H9 (cell line): ENCODE data around the gene NUMA1. TPM values are rescaled to one million over a fixed set of nuclear protein-coding genes. Genes with fewer than 3 reads are reported as not detected.

Experiments
- DNase-seq: peaks from one replicate; pipeline ENCODE4 v3.0.0-alpha.2; 2017
- H2AFZ ChIP-seq: one replicate; pipeline ENCODE4 v1.6.1; 2013; ENCODE audit warnings: mild to moderate bottlenecking, low read length, control low read depth, moderate library complexity
- H2AK5ac ChIP-seq: 2 replicates; pipeline ENCODE4 v1.6.1; 2013; ENCODE audit warnings: low read length, control low read depth, mixed read lengths; ENCODE audit not compliant: insufficient read length
- H2BK120ac ChIP-seq: one replicate; pipeline ENCODE4 v1.6.1; 2013; ENCODE audit warnings: low read depth, mild to moderate bottlenecking, low read length, control low read depth, inconsistent platforms; ENCODE audit not compliant: poor library complexity, severe bottlenecking
- H2BK12ac ChIP-seq: 2 replicates; pipeline ENCODE4 v1.6.1; 2013; ENCODE audit warnings: low read length, control low read depth, mixed read lengths, low read depth; ENCODE audit not compliant: insufficient read length
- H2BK15ac ChIP-seq: 2 replicates; pipeline ENCODE4 v1.6.1; 2013; ENCODE audit warnings: low read depth, low read length, control low read depth
- H2BK20ac ChIP-seq: one replicate; pipeline ENCODE4 v1.6.1; 2013; ENCODE audit warnings: low read depth, mild to moderate bottlenecking, low read length, control low read depth, inconsistent platforms; ENCODE audit not compliant: poor library complexity, severe bottlenecking
- H2BK5ac ChIP-seq: 2 replicates; pipeline ENCODE4 v1.6.1; 2013; ENCODE audit warnings: low read length, control low read depth, mixed read lengths; ENCODE audit not compliant: insufficient read length
- H3K14ac ChIP-seq: 2 replicates; pipeline ENCODE4 v1.6.1; 2013; ENCODE audit warnings: low read length, control low read depth; ENCODE audit not compliant: insufficient read depth
- H3K18ac ChIP-seq: 2 replicates; pipeline ENCODE4 v1.6.1; 2013; ENCODE audit warnings: low read depth, mild to moderate bottlenecking, mixed read lengths, low read length, control low read depth; ENCODE audit not compliant: insufficient read length
- H3K23ac ChIP-seq: 2 replicates; pipeline ENCODE4 v1.6.1; 2013; ENCODE audit warnings: low read length, control low read depth, mixed read lengths, low read depth; ENCODE audit not compliant: insufficient read length
- H3K23me2 ChIP-seq: 2 replicates; pipeline ENCODE4 v1.6.1; 2013; ENCODE audit warnings: low read depth, mild to moderate bottlenecking, mixed read lengths, low read length, control low read depth; ENCODE audit not compliant: insufficient read length, poor library complexity, severe bottlenecking
- H3K27ac ChIP-seq: 2 replicates; pipeline ENCODE4 v1.5.1; 2013; ENCODE audit warnings: low read length, control low read depth, mixed read lengths, low read depth; ENCODE audit not compliant: insufficient read length
- H3K27me3 ChIP-seq: 2 replicates; pipeline ENCODE4 v1.6.1; 2013; ENCODE audit warnings: low read length, control low read depth, inconsistent platforms; ENCODE audit not compliant: insufficient read depth
- H3K4ac ChIP-seq: 2 replicates; pipeline ENCODE4 v1.6.1; 2013; ENCODE audit warnings: low read depth, mild to moderate bottlenecking, control low read depth, inconsistent platforms, low read length, moderate library complexity
- H3K4me1 ChIP-seq: 2 replicates; pipeline ENCODE4 v1.6.1; 2013; ENCODE audit warnings: low read length, control low read depth, inconsistent platforms; ENCODE audit not compliant: insufficient read depth
- H3K4me2 ChIP-seq: 2 replicates; pipeline ENCODE4 v1.6.1; 2013; ENCODE audit warnings: low read length, control low read depth, mixed read lengths; ENCODE audit not compliant: insufficient read length, insufficient read depth
- H3K56ac ChIP-seq: 2 replicates; pipeline ENCODE4 v1.6.1; 2013; ENCODE audit warnings: low read depth, mild to moderate bottlenecking, mixed read lengths, low read length, control low read depth; ENCODE audit not compliant: insufficient read length
- H3K79me1 ChIP-seq: 2 replicates; pipeline ENCODE4 v1.6.1; 2013; ENCODE audit warnings: low read depth, mild to moderate bottlenecking, moderate library complexity, low read length, control low read depth, inconsistent platforms; ENCODE audit not compliant: insufficient read depth, poor library complexity, severe bottlenecking
- H3K79me2 ChIP-seq: 2 replicates; pipeline ENCODE4 v1.6.1; 2013; ENCODE audit warnings: low read length, control low read depth, inconsistent platforms; ENCODE audit not compliant: insufficient read depth
- H3K9ac ChIP-seq: 2 replicates; pipeline ENCODE4 v1.6.1; 2013; ENCODE audit warnings: low read length, control low read depth, mixed read lengths; ENCODE audit not compliant: insufficient read length; ENCODE audit errors: extremely low read depth
- H3K9me3 ChIP-seq: one replicate; pipeline ENCODE4 v1.6.1; 2013; ENCODE audit warnings: low read depth, low read length, inconsistent platforms; ENCODE audit not compliant: control insufficient read depth
- H3T11ph ChIP-seq: one replicate; pipeline ENCODE4 v1.6.1; 2013; ENCODE audit warnings: mild to moderate bottlenecking, low read length, control low read depth, inconsistent platforms
- H4K20me1 ChIP-seq: one replicate; pipeline ENCODE4 v1.6.1; 2013; ENCODE audit not compliant: control insufficient read depth, insufficient read length, insufficient read depth
- H4K5ac ChIP-seq: 2 replicates; pipeline ENCODE4 v1.6.1; 2013; ENCODE audit warnings: low read depth, mild to moderate bottlenecking, mixed read lengths, low read length, control low read depth; ENCODE audit not compliant: insufficient read length
- H4K8ac ChIP-seq: replicated peaks from 2 replicates; pipeline ENCODE4 v1.6.1; 2013; ENCODE audit warnings: low read length, control low read depth, mixed read lengths, low read depth; ENCODE audit not compliant: insufficient read length
- H4K91ac ChIP-seq: 2 replicates; pipeline ENCODE4 v1.6.1; 2013; ENCODE audit warnings: low read depth, mild to moderate bottlenecking, moderate library complexity, mixed read lengths, low read length, control low read depth; ENCODE audit not compliant: insufficient read length
- H3K27ac Mint-ChIP-seq, 3 experiments: 2 replicates in 2 of 3; 3 replicates in 1 of 3; pipeline ENCODE4 v1.8.0; 2020 to 2021; ENCODE audit warnings: mixed read lengths in 3 of 3, mild to moderate bottlenecking in 1 of 3, moderate library complexity in 1 of 3
- H3K27me3 Mint-ChIP-seq: 2 replicates; pipeline ENCODE4 v1.8.0; 2021; ENCODE audit warnings: low read depth, mild to moderate bottlenecking, moderate library complexity, mixed read lengths
- H3K36me3 Mint-ChIP-seq, 3 experiments: 2 replicates in 2 of 3; 3 replicates in 1 of 3; pipeline ENCODE4 v1.8.0; 2020 to 2021; ENCODE audit warnings: low read depth in 3 of 3, mixed read lengths in 3 of 3; ENCODE audit not compliant: insufficient read depth in 1 of 3
- H3K4me1 Mint-ChIP-seq, 2 experiments: 2 replicates each; pipeline ENCODE4 v1.8.0; 2020; ENCODE audit warnings: mixed read lengths in 2 of 2
- H3K4me3 Mint-ChIP-seq, 2 experiments: 2 replicates in 1 of 2; 3 replicates in 1 of 2; pipeline ENCODE4 v1.8.0; 2020 to 2021; ENCODE audit warnings: mild to moderate bottlenecking in 2 of 2, mixed read lengths in 2 of 2, moderate library complexity in 1 of 2
- H3K9me3 Mint-ChIP-seq, 2 experiments: 2 replicates in 1 of 2; 3 replicates in 1 of 2; pipeline ENCODE4 v1.8.0; 2020; ENCODE audit warnings: mild to moderate bottlenecking in 2 of 2, mixed read lengths in 2 of 2, moderate library complexity in 1 of 2
- CTCF ChIP-seq: fragments of 200-600 bp; sonication (generic); conservative IDR thresholded peaks from 3 replicates; pipeline ENCODE4 v1.8.0; 2021; ENCODE audit warnings: antibody characterized with exemption, mild to moderate bottlenecking
- WGBS: extraction: QIAGEN DNeasy Blood & Tissue Kit; methylation state at CpG from one replicate; pipeline ENCODE4 v1.1.7; 2013; ENCODE audit warnings: missing lambda C conversion rate, low lambda C conversion rate, mixed read lengths; ENCODE audit not compliant: insufficient read length; ENCODE audit errors: extremely low coverage; 5-methylcytosine and 5-hydroxymethylcytosine counted together
- total RNA-seq: library from RNA; stranded (reverse); gene quantifications from 2 replicates; pipeline ENCODE4 v1.2.1, GENCODE V29; 2021

NUMA1 gene
- total RNA-seq, 1 experiment from 2014 or later, result 136 TPM

GRCh38 chr11:72000202-72000867 lies 80.0 kb downstream of the NUMA1 start:
- Mint-ChIP-seq H3K27ac (peak overlapping the region in 1 of 3 experiments; percentile 61; a peak in 2 of 7 replicates), H3K9me3 (no peaks in the 10 kb centered on the region), H3K27me3 (peaks cover 6% of the 10 kb centered on the region; the same call in 1 of the 2 replicates), H3K4me3 (no peak overlapping the region), H3K36me3 (peaks cover 27 to 58% (median 40%) of the 10 kb centered on the region in 3 experiments; a peak in 6 of 7 replicates), H3K4me1 (peaks cover 0 to 7% of the 10 kb centered on the region in 2 experiments; a peak in 1 of 4 replicates)
- no peak overlapping the region for H3K4me2 ChIP-seq
- no peak for DNase-seq
- no peak overlapping the region for H2BK5ac ChIP-seq
- TF ChIP-seq CTCF, result no peak
- H2BK20ac ChIP-seq, result no peak overlapping the region
- no CpG with 5 or more reads among the region's 10 CpGs for WGBS
- no peaks in the 10 kb centered on the region for H3K27me3 ChIP-seq
- H3K27ac ChIP-seq, result no peak overlapping the region
- no peak overlapping the region for H3K9ac ChIP-seq
- no peak overlapping the region for H3K18ac ChIP-seq
- no peak overlapping the region for H3K56ac ChIP-seq
- H3K79me1 ChIP-seq, result no peaks in the 10 kb centered on the region
- no peak overlapping the region for H2AK5ac ChIP-seq
- H2BK15ac ChIP-seq, result no peak overlapping the region
- H4K91ac ChIP-seq, result no peak overlapping the region
- no peaks in the 10 kb centered on the region for H3K4me1 ChIP-seq
- H4K20me1 ChIP-seq, result peaks cover 2% of the 10 kb centered on the region
- no peak overlapping the region for H4K5ac ChIP-seq
- H3K4ac ChIP-seq, result no peak overlapping the region
- no peak overlapping the region for H2BK12ac ChIP-seq
- H4K8ac ChIP-seq, result no peak overlapping the region
- H3K23ac ChIP-seq, result no peak overlapping the region
- H3K9me3 ChIP-seq, result no peaks in the 10 kb centered on the region
- H3K79me2 ChIP-seq, result no peaks in the 10 kb centered on the region
- H3T11ph ChIP-seq, result no peak overlapping the region
- H3K14ac ChIP-seq, result no peak overlapping the region
- no peak overlapping the region for H2AFZ ChIP-seq
- H3K23me2 ChIP-seq, result no peaks in the 10 kb centered on the region
- no peak overlapping the region for H2BK120ac ChIP-seq
